H1 (cell line): ENCODE results near the gene STIL. TPM values are rescaled to one million over a fixed set of nuclear protein-coding genes. Genes with fewer than 3 reads are reported as not detected.

Source experiments
- CTCF ChIA-PET: fragments of 300-600 bp; sonication (Branson Sonifier 250); formaldehyde crosslinking; loops from one replicate; lab custom pipeline; 2021; ENCODE audit not compliant: partially characterized antibody; lab: Charles Lee
- POLR2A ChIA-PET: fragments of 300-600 bp; sonication (Branson Sonifier 250); formaldehyde crosslinking; loops from one replicate; lab custom pipeline; 2021; ENCODE audit warnings: inconsistent platforms; ENCODE audit not compliant: partially characterized antibody; lab: Charles Lee
- DNase-seq, 2 experiments: peaks; one replicate each; pipeline versions ENCODE4 v3.0.0 to v3.0.0-alpha.2; 2010 to 2022; ENCODE audit warnings: low spot score in 2 of 2, low read depth in 1 of 2, mixed read lengths in 1 of 2
- FAIRE-seq: peaks from 2 replicates; lab custom pipeline; 2011; peaks lifted over from hg19 to GRCh38; lab: Jason Lieb, UNC
- H2AFZ ChIP-seq: 2 replicates; pipeline ENCODE4 v1.8.1; 2012; ENCODE audit warnings: low read length, inconsistent platforms
- H2AK5ac ChIP-seq: 2 replicates; pipeline ENCODE4 v1.6.1; 2013; ENCODE audit warnings: low read depth, low read length
- H2BK120ac ChIP-seq: replicated peaks from 2 replicates; pipeline ENCODE3; 2013; ENCODE audit warnings: low read depth, low read length, inconsistent platforms
- H2BK12ac ChIP-seq: 2 replicates; pipeline ENCODE4 v1.6.1; 2013; ENCODE audit warnings: low read depth, low read length
- H2BK15ac ChIP-seq: 2 replicates; pipeline ENCODE4 v1.6.1; 2013; ENCODE audit warnings: low read length
- H2BK20ac ChIP-seq: 2 replicates; pipeline ENCODE4 v1.6.1; 2013; ENCODE audit warnings: low read length
- H2BK5ac ChIP-seq: 2 replicates; pipeline ENCODE4 v1.6.1; 2013; ENCODE audit warnings: low read depth, low read length
- H3K14ac ChIP-seq: 2 replicates; pipeline ENCODE4 v1.6.1; 2013; ENCODE audit warnings: inconsistent platforms; ENCODE audit not compliant: insufficient read length
- H3K18ac ChIP-seq: 2 replicates; pipeline ENCODE4 v1.6.1; 2013; ENCODE audit warnings: low read length; ENCODE audit errors: extremely low read depth
- H3K23ac ChIP-seq: 2 replicates; pipeline ENCODE4 v1.6.1; 2013; ENCODE audit warnings: inconsistent platforms; ENCODE audit not compliant: insufficient read length
- H3K23me2 ChIP-seq: 2 replicates; pipeline ENCODE4 v1.6.1; 2013; ENCODE audit warnings: low read depth, low read length
- H3K27ac ChIP-seq: 2 replicates; pipeline ENCODE4 v1.6.1; 2011; ENCODE audit warnings: low read depth, low read length, inconsistent platforms
- H3K27me3 ChIP-seq, 4 experiments: replicated peaks in 1 of 4; 1 replicate in 1 of 4; 2 replicates in 3 of 4; pipeline versions ENCODE4 v1.6.1 to v1.8.1; 2011 to 2013; ENCODE audit warnings: low read length in 3 of 4, mild to moderate bottlenecking in 3 of 4, inconsistent platforms in 2 of 4, mixed read lengths in 2 of 4, moderate library complexity in 1 of 4; ENCODE audit not compliant: control insufficient read depth in 3 of 4, insufficient read depth in 3 of 4; ENCODE audit errors: extremely low read depth in 1 of 4
- H3K36me3 ChIP-seq, 4 experiments: 2 replicates each; pipeline versions ENCODE4 v1.6.1 to v1.8.1; 2011 to 2013; ENCODE audit warnings: mild to moderate bottlenecking in 4 of 4, low read length in 3 of 4, moderate library complexity in 2 of 4, control low read depth in 1 of 4, inconsistent platforms in 1 of 4; ENCODE audit not compliant: insufficient read depth in 4 of 4, control insufficient read depth in 2 of 4
- H3K4ac ChIP-seq: replicated peaks from 2 replicates; pipeline ENCODE3; 2013; ENCODE audit warnings: low read length, low read depth, mixed read lengths, inconsistent platforms; ENCODE audit not compliant: insufficient read length
- H3K4me1 ChIP-seq, 4 experiments: replicated peaks in 1 of 4; 1 replicate in 1 of 4; 2 replicates in 3 of 4; pipeline versions ENCODE4 v1.6.1 to v1.8.1; 2011 to 2013; ENCODE audit warnings: low read length in 3 of 4, inconsistent platforms in 2 of 4, mixed read lengths in 1 of 4; ENCODE audit not compliant: insufficient read depth in 4 of 4, control insufficient read depth in 3 of 4
- H3K4me2 ChIP-seq, 2 experiments: 2 replicates each; pipeline versions ENCODE4 v1.6.1 to v1.8.1; 2011 to 2013; ENCODE audit warnings: low read depth in 2 of 2, low read length in 2 of 2, control low read depth in 1 of 2, inconsistent platforms in 1 of 2, mild to moderate bottlenecking in 1 of 2; ENCODE audit not compliant: insufficient read depth in 1 of 2
- H3K4me3 ChIP-seq, 4 experiments: fragments of 200-600, 300-600 bp in 1 of 4; sonication (generic), shearing (Covaris generic), sonication (Bioruptor Twin) in 1 of 4; 2 replicates each; pipeline versions ENCODE4 v1.5.1 to v1.8.1; 2011 to 2016; ENCODE audit warnings: low read length in 4 of 4, low read depth in 3 of 4, control low read depth in 2 of 4, inconsistent platforms in 2 of 4, mild to moderate bottlenecking in 2 of 4, mixed read lengths in 1 of 4, moderate library complexity in 1 of 4; ENCODE audit not compliant: insufficient read depth in 2 of 4; ENCODE audit errors: extremely low read depth in 1 of 4
- H3K56ac ChIP-seq: replicated peaks from 2 replicates; pipeline ENCODE3; 2013; ENCODE audit warnings: low read depth, mild to moderate bottlenecking, mixed read lengths, low read length, inconsistent platforms; ENCODE audit not compliant: insufficient read length
- H3K79me1 ChIP-seq: 2 replicates; pipeline ENCODE4 v1.6.1; 2013; ENCODE audit warnings: low read depth, low read length, control low read depth
- H3K79me2 ChIP-seq, 2 experiments: 2 replicates each; pipeline versions ENCODE4 v1.6.1 to v1.8.1; 2012 to 2013; ENCODE audit warnings: low read length in 2 of 2, mild to moderate bottlenecking in 2 of 2, inconsistent platforms in 1 of 2; ENCODE audit not compliant: insufficient read depth in 2 of 2, control insufficient read depth in 1 of 2
- H3K9ac ChIP-seq, 4 experiments: replicated peaks in 1 of 4; 1 replicate in 1 of 4; 2 replicates in 3 of 4; pipeline versions ENCODE4 v1.6.1 to v1.8.1; 2011 to 2013; ENCODE audit warnings: low read depth in 3 of 4, low read length in 3 of 4, control low read depth in 2 of 4, mild to moderate bottlenecking in 2 of 4, moderate library complexity in 2 of 4, inconsistent platforms in 1 of 4; ENCODE audit errors: extremely low read depth in 1 of 4
- H3K9me3 ChIP-seq, 2 experiments: 2 replicates each; pipeline versions ENCODE4 v1.6.1 to v1.8.1; 2012 to 2013; ENCODE audit warnings: mild to moderate bottlenecking in 2 of 2, moderate library complexity in 2 of 2, control low read depth in 1 of 2, inconsistent platforms in 1 of 2, low read depth in 1 of 2, low read length in 1 of 2, mixed read lengths in 1 of 2; ENCODE audit not compliant: insufficient read depth in 2 of 2
- H4K20me1 ChIP-seq, 2 experiments: replicated peaks in 1 of 2; 2 replicates each; pipeline versions ENCODE3 to v1.8.1; 2011 to 2013; ENCODE audit warnings: inconsistent platforms in 2 of 2, low read length in 2 of 2, mild to moderate bottlenecking in 1 of 2; ENCODE audit not compliant: insufficient read depth in 2 of 2, control insufficient read depth in 1 of 2
- H4K5ac ChIP-seq: 2 replicates; pipeline ENCODE4 v1.6.1; 2013; ENCODE audit warnings: low read length, low read depth, mixed read lengths, inconsistent platforms; ENCODE audit not compliant: insufficient read length
- H4K8ac ChIP-seq: 2 replicates; pipeline ENCODE4 v1.8.0; 2013; ENCODE audit warnings: mild to moderate bottlenecking, moderate library complexity, low read length, inconsistent platforms; ENCODE audit not compliant: insufficient read depth; ENCODE audit errors: extremely low read depth
- H4K91ac ChIP-seq: replicated peaks from 2 replicates; pipeline ENCODE3; 2013; ENCODE audit warnings: low read length, mixed read lengths, inconsistent platforms; ENCODE audit not compliant: insufficient read length
- BRCA1 ChIP-seq: IDR thresholded peaks from 2 replicates; pipeline ENCODE4 v1.6.1; 2012; ENCODE audit warnings: low read depth, low read length, improper control_type of control experiment
- CEBPB ChIP-seq: IDR thresholded peaks from 2 replicates; pipeline ENCODE4 v1.6.1; 2012; ENCODE audit warnings: low read depth, low read length
- CREB1 ChIP-seq: IDR thresholded peaks from 2 replicates; pipeline ENCODE4 v1.6.1; 2012; ENCODE audit warnings: inconsistent platforms
- GABPA ChIP-seq: IDR thresholded peaks from 2 replicates; pipeline ENCODE4 v1.6.1; 2011; ENCODE audit warnings: mild to moderate bottlenecking, low read length, moderate library complexity, borderline replicate concordance; ENCODE audit not compliant: insufficient read depth
- KDM5A ChIP-seq: fragments of 200-600 bp; IDR thresholded peaks from 2 replicates; pipeline ENCODE4 v1.7.1; 2012; ENCODE audit warnings: mild to moderate bottlenecking, low read length, inconsistent platforms, mixed read lengths
- MAX ChIP-seq: IDR thresholded peaks from 2 replicates; pipeline ENCODE4 v1.6.1; 2012; ENCODE audit warnings: inconsistent platforms
- NANOG ChIP-seq: IDR thresholded peaks from 2 replicates; pipeline ENCODE4 v1.6.1; 2011; ENCODE audit warnings: low read length, low read depth, mild to moderate bottlenecking, inconsistent platforms; ENCODE audit not compliant: insufficient read depth, poor library complexity, severe bottlenecking
- RAD21 ChIP-seq, 2 experiments: IDR thresholded peaks in 1 of 2; conservative IDR thresholded peaks in 1 of 2; 2 replicates each; pipeline ENCODE4 v1.6.1; 2011; ENCODE audit warnings: low read depth in 2 of 2, low read length in 2 of 2, improper control_type of control experiment in 1 of 2, inconsistent platforms in 1 of 2, mild to moderate bottlenecking in 1 of 2, moderate library complexity in 1 of 2
- RNF2 ChIP-seq: fragments of 200-900, 300-1000 bp; sonication (generic); IDR thresholded peaks from 2 replicates; pipeline ENCODE4 v1.7.1; 2016; ENCODE audit warnings: borderline replicate concordance, low read depth, mild to moderate bottlenecking, antibody characterized with exemption, low read length; ENCODE audit not compliant: poor library complexity, severe bottlenecking; ENCODE audit errors: missing control alignments
- SRF ChIP-seq: IDR thresholded peaks from 2 replicates; pipeline ENCODE4 v1.6.1; 2011; ENCODE audit warnings: mild to moderate bottlenecking, low read depth, low read length, moderate library complexity
- TAF1 ChIP-seq: IDR thresholded peaks from 2 replicates; pipeline ENCODE4 v1.6.1; 2011; ENCODE audit warnings: mild to moderate bottlenecking, low read depth, low read length
- TCF12 ChIP-seq: IDR thresholded peaks from 2 replicates; pipeline ENCODE4 v1.6.1; 2011; ENCODE audit warnings: low read depth, mild to moderate bottlenecking, low read length
- ZNF274 ChIP-seq: IDR thresholded peaks from 2 replicates; pipeline ENCODE4 v1.7.0; 2012; ENCODE audit warnings: low read length, borderline replicate concordance; ENCODE audit errors: extremely low read depth
- WGBS, 2 experiments: shearing (Covaris generic) in 1 of 2; methylation state at CpG; one replicate each; pipeline versions ENCODE4 v1.1.6 to v1.1.7; 2013 to 2015; ENCODE audit warnings: low lambda C conversion rate in 2 of 2, mixed read lengths in 2 of 2, inconsistent platforms in 1 of 2, low coverage in 1 of 2, missing lambda C conversion rate in 1 of 2; ENCODE audit not compliant: insufficient replicate concordance in 2 of 2, insufficient coverage in 1 of 2, insufficient read length in 1 of 2; ENCODE audit errors: extremely low coverage in 1 of 2, missing lambda C conversion rate in 1 of 2; 5-methylcytosine and 5-hydroxymethylcytosine counted together
- polyA plus RNA-seq, 7 experiments: library from polyadenylated mRNA; depleted of rRNA in 3 of 7; stranded (reverse) in 5 of 7; unstranded in 2 of 7; fragments of >200 nt in 5 of 7; fragments of 200-250 nt in 2 of 7; gene quantifications; 1 replicate in 5 of 7; 2 replicates in 1 of 7; 4 replicates in 1 of 7; pipeline versions ENCODE4 v1.2.1 to v1.2.3, GENCODE V29; 2011 to 2013; ENCODE audit warnings: missing spikeins in 2 of 7, mixed read lengths in 2 of 7
- total RNA-seq: library from RNA; stranded (reverse); fragmentation: NEBNext Ultra II Directional; extraction: Animal tissue kit (Norgen Biotek cat#: 25700); gene quantifications from 2 replicates; pipeline ENCODE4 v1.2.1, GENCODE V29; 2021

The STIL gene
- total and polyA plus RNA-seq, 2 of the 8 experiments (the other 6 are each of a cell fraction or from before 2014, with no cell fraction given), result 13.6 to 25.1 TPM

GRCh38 chr1:47215713-47216112 lies 98.2 kb downstream of the STIL start:
- no peak overlapping the region for H2AFZ ChIP-seq
- H3K14ac ChIP-seq, result no peak overlapping the region
- 82% methylated on average over 4 of the region's 4 CpGs; no CpG with 5 or more reads in 1 of the 2 experiments for WGBS, 2 experiments
- TF ChIP-seq NANOG, result no peak
- TF ChIP-seq TAF1, result no peak
- TF ChIP-seq BRCA1, result no peak
- no peak for TF ChIP-seq TCF12
- TF ChIP-seq KDM5A, result no peak
- TF ChIP-seq ZNF274, result no peak
- TF ChIP-seq GABPA, result no peak
- no peak for TF ChIP-seq CREB1
- no peak for TF ChIP-seq MAX
- no peak for TF ChIP-seq RAD21 (IDR thresholded peaks at IDR 0.05 in 1 of 2, conservative IDR thresholded peaks at IDR 0.05 in 1 of 2; ENCODE audit: low read depth in 2 of 2, low read length in 2 of 2)
- TF ChIP-seq SRF, result no peak
- TF ChIP-seq CEBPB, result no peak
- TF ChIP-seq RNF2, result no peak
- TF ChIP-seq, all 59 proteins: peak for 0
- no peak overlapping the region for H3K56ac ChIP-seq
- no peak for DNase-seq
- H4K91ac ChIP-seq, result no peak overlapping the region
- no peak overlapping the region for H2AK5ac ChIP-seq
- H2BK5ac ChIP-seq, result no peak overlapping the region
- H3K4me3 ChIP-seq, result no peak overlapping the region
- ChIA-PET CTCF (interaction anchor here (1.1 to 1.9 kb wide), 5 partner anchors 10 to 47 kb away, joined by 3 to 11 read pairs (median 3); no protein-coding TSS in a partner anchor), POLR2A (no interaction called here)
- no peak overlapping the region for H4K8ac ChIP-seq
- no peaks in the 10 kb centered on the region for H3K23me2 ChIP-seq
- no peaks in the 10 kb centered on the region for H3K9me3 ChIP-seq
- H3K4ac ChIP-seq, result no peak overlapping the region
- H4K5ac ChIP-seq, result no peak overlapping the region
- no peaks in the 10 kb centered on the region for H3K36me3 ChIP-seq
- peaks cover 0 to 8% (median under 1%) of the 10 kb centered on the region in 4 experiments; a peak in 3 of 7 replicates for H3K4me1 ChIP-seq
- H4K20me1 ChIP-seq, result no peaks in the 10 kb centered on the region
- no peak overlapping the region for H3K23ac ChIP-seq
- no peak overlapping the region for H2BK12ac ChIP-seq
- no peak overlapping the region for H2BK120ac ChIP-seq
- no peak overlapping the region for H3K9ac ChIP-seq
- H3K27me3 ChIP-seq, result peaks cover 3 to 23% (median 15%) of the 10 kb centered on the region in 4 experiments; a peak in 6 of 7 replicates
- H3K79me2 ChIP-seq, result no peaks in the 10 kb centered on the region
- no peak for FAIRE-seq
- no peak overlapping the region for H3K27ac ChIP-seq
- H3K18ac ChIP-seq, result no peak overlapping the region
- no peak overlapping the region for H2BK20ac ChIP-seq
- H3K79me1 ChIP-seq, result no peaks in the 10 kb centered on the region
- H3K4me2 ChIP-seq, result no peak overlapping the region
- no peak overlapping the region for H2BK15ac ChIP-seq
